Measurements from ENCODE around the gene CBX5.
"Not testable (repeated sequence)": the region's sequence is repeated elsewhere in the genome, so short reads cannot be mapped to it uniquely, and the experiment has no call there.

CBX5 gene

DNA sequence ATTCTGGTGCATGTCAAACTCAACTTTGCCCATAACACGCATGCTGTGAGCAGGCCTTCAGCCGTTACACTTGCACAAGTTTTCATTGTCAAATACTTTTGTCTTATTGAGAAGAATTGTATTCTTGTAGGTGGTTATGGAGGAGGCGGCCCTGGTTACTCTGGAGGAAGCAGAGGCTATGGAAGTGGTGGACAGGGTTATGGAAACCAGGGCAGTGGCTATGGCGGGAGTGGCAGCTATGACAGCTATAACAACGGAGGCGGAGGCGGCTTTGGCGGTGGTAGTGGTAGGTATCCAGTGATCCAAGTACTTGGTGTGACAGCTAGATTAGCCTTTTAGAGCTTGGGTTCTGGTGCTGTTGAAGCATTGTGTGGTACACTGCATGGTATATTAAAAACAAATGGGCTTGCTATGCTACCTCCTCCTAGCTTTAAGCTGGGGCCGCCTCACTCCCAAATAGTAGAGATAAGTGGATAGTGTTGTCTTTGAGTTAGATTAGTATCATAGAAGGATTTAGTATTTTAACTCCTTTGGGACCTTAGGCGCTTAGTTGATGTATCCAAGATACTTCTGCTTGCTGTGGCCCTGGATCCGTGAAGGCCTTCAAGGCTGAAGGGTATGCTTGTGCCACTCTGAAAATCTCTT lies 3.1 kb upstream of the CBX5 start:
- H3K4me3 ChIP-seq (ENCODE audit: low read depth, low read length) = peak overlapping the region; percentile 94
- DNase-seq (ENCODE audit: low read depth) = no peak
- TF ChIP-seq CTCF (IDR thresholded peaks at IDR 0.05; ENCODE audit: insufficient read depth, low read depth, low read length, missing control alignments) = no peak

DNA sequence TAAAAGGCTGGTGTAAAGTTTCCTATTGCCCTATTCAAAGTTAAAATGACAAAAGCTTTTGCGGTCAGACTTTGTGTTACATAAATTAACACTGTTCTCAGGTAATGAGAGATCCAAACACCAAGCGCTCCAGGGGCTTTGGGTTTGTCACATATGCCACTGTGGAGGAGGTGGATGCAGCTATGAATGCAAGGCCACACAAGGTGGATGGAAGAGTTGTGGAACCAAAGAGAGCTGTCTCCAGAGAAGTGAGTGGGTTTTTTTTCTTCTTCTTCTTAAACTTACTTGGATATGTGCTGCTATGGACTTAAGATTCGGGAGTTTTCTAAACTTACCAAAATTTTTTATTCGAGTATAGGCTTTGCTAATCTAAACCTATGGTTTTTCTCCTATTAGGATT lies 1.8 kb upstream of the CBX5 start:
- peak overlapping the region; percentile 94 for H3K4me3 ChIP-seq (ENCODE audit: low read depth, low read length)
- DNase-seq (ENCODE audit: low read depth) = not testable (repeated sequence)

- DNase-seq (ENCODE audit: low read depth) = not testable (repeated sequence)
- peak overlapping the region; percentile 94 for H3K4me3 ChIP-seq (ENCODE audit: low read depth, low read length)
Measured at GRCh38 chr12:54281261-54281638, 1.3 kb upstream of the CBX5 start.

DNA sequence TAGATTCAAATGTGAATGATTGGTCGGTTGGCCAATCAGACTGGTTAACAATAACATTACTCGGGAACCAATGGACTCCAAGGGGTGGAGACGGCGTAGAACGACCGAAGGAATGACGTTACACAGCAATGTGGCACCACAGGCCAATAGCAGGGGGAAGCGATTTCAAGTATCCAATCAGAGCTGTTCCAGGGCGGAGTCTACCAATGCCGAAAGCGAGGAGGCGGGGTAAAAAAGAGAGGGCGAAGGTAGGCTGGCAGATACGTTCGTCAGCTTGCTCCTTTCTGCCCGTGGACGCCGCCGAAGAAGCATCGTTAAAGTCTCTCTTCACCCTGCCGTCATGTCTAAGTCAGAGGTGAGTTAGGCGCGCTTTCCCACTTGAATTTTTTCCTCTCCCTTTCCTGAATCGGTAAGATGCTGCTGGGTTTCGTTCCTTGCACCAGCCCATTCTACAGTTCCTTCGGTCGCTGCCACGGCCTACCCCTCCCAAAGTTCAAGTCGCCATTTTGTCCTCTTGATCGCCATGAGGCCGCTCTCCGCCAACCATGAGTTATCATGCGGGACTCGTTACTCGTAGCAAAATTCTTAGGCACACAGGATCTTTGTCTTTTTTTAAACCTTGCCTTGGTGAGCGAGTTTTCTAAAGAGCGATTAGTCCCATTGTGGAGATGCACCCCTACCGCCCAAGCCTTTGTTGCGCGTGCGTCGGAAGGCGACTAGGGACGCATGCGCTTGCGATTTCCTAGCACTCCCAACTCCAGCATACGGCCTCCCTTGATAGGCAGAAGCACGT lies 742 bp upstream of the CBX5 start, which contains the start of gene HNRNPA1:
Gene HNRNPA1, plus strand, starts transcription at position 259 of the 793 bp plus-strand sequence. Its CDS starts 82 bp downstream, at position 341.
- peak; percentile 100 for DNase-seq (ENCODE audit: low read depth)
- H3K4me3 ChIP-seq (ENCODE audit: low read depth, low read length) = peak within 1 kb of the TSS; percentile 94
- TF ChIP-seq CTCF (IDR thresholded peaks at IDR 0.05; ENCODE audit: insufficient read depth, low read depth, low read length, missing control alignments) = no peak

DNA sequence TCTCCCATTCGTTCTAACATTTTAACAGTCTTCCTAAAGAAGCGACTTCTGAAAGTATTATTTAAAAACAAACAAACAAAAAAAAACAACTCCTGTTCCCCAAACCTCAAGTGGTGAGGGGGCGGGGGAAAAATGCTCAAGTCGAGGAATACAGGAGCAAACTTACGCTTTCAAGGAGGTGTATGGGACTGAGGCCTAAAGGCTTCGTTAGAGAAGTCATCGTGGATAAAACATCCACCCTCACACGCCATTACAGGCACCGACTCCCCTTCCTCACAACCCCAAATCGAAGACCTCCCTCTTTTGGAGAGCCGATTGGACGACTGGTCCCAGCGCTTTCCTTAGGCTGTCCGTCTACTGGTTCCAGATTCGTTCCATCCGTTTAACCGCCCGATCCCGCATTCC lies 693 bp downstream of the CBX5 start:
- peak overlapping the region; percentile 75 for H3K4me3 ChIP-seq (ENCODE audit: low read depth, low read length)
- no peak for TF ChIP-seq CTCF (IDR thresholded peaks at IDR 0.05; ENCODE audit: insufficient read depth, low read depth, low read length, missing control alignments)

GRCh38 chr12:54277823-54278276 lies 2.1 kb downstream of the CBX5 start:
- peak overlapping the region; percentile 75 for H3K4me3 ChIP-seq (ENCODE audit: low read depth, low read length)
- no peak for DNase-seq (ENCODE audit: low read depth)
- TF ChIP-seq CTCF (IDR thresholded peaks at IDR 0.05; ENCODE audit: insufficient read depth, low read depth, low read length, missing control alignments) = no peak

More for the DNA sequence above, 693 bp downstream of the CBX5 start:
- no peak for DNase-seq (ENCODE audit: low read depth)

DNA sequence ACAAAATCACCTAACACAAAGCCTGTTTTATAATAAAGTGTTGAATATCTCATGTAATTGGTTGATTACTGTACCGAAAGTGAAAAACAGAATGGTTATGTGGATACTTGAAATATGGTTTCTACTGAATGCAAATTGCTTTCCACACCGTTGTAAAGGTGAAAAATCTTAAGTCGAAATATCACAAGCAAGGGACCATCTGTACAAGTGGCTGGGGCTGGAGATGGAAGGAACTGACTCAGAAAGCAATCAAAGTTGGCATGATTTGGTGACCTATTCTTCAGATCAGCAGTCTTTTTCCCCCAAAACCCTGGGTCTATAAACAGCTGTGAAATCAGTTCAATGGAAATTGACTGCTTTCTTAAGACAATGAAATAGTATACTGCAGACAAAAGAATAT lies 3.6 kb downstream of the CBX5 start:
- peak; percentile 70 for DNase-seq (ENCODE audit: low read depth)
- H3K4me3 ChIP-seq (ENCODE audit: low read depth, low read length) = peak overlapping the region; percentile 75; the same call in 1 of the 2 replicates
- no peak for TF ChIP-seq CTCF (IDR thresholded peaks at IDR 0.05; ENCODE audit: insufficient read depth, low read depth, low read length, missing control alignments)
